ENCODE data around the gene GNG13. TPM values are rescaled to one million over a fixed set of nuclear protein-coding genes. Genes with fewer than 3 reads are reported as not detected.
"Not testable (repeated sequence)": the region's sequence is repeated elsewhere in the genome, so short reads cannot be mapped to it uniquely, and the experiment has no call there.

The GNG13 gene
- total RNA-seq, 3 donors from 2014 or later (not counting 1 experiment from before 2014, with no cell fraction given) = not detected

DNA sequence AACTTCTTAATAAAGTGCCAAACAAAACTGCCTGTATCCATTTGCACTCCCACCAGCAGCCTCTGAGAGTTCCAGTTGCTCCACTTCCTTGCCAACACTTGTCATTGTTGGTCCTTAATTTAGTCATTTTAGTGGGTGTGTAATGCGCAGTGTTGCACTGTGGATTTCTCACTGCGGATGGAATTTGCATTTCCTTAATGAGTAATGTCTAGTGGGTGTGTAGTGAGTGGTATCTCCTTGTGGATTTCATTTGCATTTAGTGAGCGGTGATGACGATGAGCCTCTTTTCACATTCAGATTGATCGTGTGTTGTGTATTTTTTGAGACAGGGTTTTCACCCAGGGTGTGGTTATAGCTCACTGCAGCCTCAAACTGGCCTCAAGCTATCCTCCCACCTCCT is 44.1 kb downstream of the GNG13 start:
- no peaks in the 10 kb centered on the region for H3K36me3 Mint-ChIP-seq
- peaks cover 3 to 14% of the 10 kb centered on the region in 2 donors for H3K27me3 Mint-ChIP-seq (ENCODE audit: low read depth in 2 of 2)
- peaks cover 0 to 5% of the 10 kb centered on the region in 2 donors for H3K4me1 Mint-ChIP-seq
- Histone ChIP-seq H3K4me3 (ENCODE audit: low read length) (no peak overlapping the region), H3K27ac (ENCODE audit: low read length) (no peak overlapping the region), H3K4me1 (ENCODE audit: control insufficient read depth, insufficient read depth, low read length) (no peaks in the 10 kb centered on the region), H3K36me3 (ENCODE audit: control insufficient read depth, insufficient read depth, low read length) (no peaks in the 10 kb centered on the region), H3K9me3 (ENCODE audit: control insufficient read depth, insufficient read depth, low read length) (no peaks in the 10 kb centered on the region), H3K27me3 (ENCODE audit: control insufficient read depth, insufficient read depth, low read length) (no peaks in the 10 kb centered on the region)
- WGBS (ENCODE audit: insufficient coverage) = 96% methylated on average over 5 of the region's 5 CpGs
- H3K27ac Mint-ChIP-seq = no peak overlapping the region
- ATAC-seq (no peak), DNase-seq (no peak)
- H3K4me3 Mint-ChIP-seq = no peak overlapping the region
- intact Hi-C loops (cut with micrococcal nuclease) = no loop called here
- TF ChIP-seq, protein P1, sequence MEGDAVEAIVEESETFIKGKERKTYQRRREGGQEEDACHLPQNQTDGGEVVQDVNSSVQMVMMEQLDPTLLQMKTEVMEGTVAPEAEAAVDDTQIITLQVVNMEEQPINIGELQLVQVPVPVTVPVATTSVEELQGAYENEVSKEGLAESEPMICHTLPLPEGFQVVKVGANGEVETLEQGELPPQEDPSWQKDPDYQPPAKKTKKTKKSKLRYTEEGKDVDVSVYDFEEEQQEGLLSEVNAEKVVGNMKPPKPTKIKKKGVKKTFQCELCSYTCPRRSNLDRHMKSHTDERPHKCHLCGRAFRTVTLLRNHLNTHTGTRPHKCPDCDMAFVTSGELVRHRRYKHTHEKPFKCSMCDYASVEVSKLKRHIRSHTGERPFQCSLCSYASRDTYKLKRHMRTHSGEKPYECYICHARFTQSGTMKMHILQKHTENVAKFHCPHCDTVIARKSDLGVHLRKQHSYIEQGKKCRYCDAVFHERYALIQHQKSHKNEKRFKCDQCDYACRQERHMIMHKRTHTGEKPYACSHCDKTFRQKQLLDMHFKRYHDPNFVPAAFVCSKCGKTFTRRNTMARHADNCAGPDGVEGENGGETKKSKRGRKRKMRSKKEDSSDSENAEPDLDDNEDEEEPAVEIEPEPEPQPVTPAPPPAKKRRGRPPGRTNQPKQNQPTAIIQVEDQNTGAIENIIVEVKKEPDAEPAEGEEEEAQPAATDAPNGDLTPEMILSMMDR (IDR thresholded peaks at IDR 0.05) = no peak
- no peaks in the 10 kb centered on the region for H3K9me3 Mint-ChIP-seq

DNA sequence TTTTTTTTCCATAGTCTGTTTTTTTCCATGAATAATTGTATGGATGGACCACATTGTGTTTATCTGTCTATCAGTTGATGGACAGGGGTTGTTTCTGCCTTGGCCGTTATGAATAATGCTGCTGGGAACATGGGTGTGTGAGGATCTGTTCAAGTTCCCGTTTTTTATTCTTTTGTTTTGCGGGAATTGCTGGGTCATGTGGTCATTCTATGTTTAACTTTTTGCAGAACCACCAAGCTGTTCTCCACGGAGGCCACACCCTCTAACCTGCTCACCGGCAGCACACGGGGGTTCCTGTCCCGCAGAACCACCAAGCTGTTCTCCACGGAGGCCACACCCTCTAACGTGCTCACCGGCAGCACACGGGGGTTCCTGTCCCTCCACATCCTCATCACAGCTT is 45.9 kb downstream of the GNG13 start:
- no peaks in the 10 kb centered on the region for H3K36me3 Mint-ChIP-seq
- no peaks in the 10 kb centered on the region for H3K36me3 ChIP-seq (ENCODE audit: control insufficient read depth, insufficient read depth, low read length)
- no peaks in the 10 kb centered on the region for H3K27me3 ChIP-seq (ENCODE audit: control insufficient read depth, insufficient read depth, low read length)
- no peak overlapping the region for H3K4me3 ChIP-seq (ENCODE audit: low read length)
- no peaks in the 10 kb centered on the region for H3K4me1 ChIP-seq (ENCODE audit: control insufficient read depth, insufficient read depth, low read length)
- peaks cover 0 to 5% of the 10 kb centered on the region in 2 donors for H3K4me1 Mint-ChIP-seq
- no peak overlapping the region for H3K27ac Mint-ChIP-seq
- DNase-seq (no peak), ATAC-seq (no peak)
- H3K27ac ChIP-seq (ENCODE audit: low read length) = no peak overlapping the region
- H3K4me3 Mint-ChIP-seq = no peak overlapping the region
- no peaks in the 10 kb centered on the region for H3K9me3 ChIP-seq (ENCODE audit: control insufficient read depth, insufficient read depth, low read length)
- WGBS (ENCODE audit: insufficient coverage) = 2% methylated on average over 11 of the region's 11 CpGs
- intact Hi-C loops (cut with micrococcal nuclease) = no loop called here
- TF ChIP-seq, protein P1 (IDR thresholded peaks at IDR 0.05) = no peak
- peaks cover 3 to 14% of the 10 kb centered on the region in 2 donors for H3K27me3 Mint-ChIP-seq (ENCODE audit: low read depth in 2 of 2)
- H3K9me3 Mint-ChIP-seq = no peaks in the 10 kb centered on the region

DNA sequence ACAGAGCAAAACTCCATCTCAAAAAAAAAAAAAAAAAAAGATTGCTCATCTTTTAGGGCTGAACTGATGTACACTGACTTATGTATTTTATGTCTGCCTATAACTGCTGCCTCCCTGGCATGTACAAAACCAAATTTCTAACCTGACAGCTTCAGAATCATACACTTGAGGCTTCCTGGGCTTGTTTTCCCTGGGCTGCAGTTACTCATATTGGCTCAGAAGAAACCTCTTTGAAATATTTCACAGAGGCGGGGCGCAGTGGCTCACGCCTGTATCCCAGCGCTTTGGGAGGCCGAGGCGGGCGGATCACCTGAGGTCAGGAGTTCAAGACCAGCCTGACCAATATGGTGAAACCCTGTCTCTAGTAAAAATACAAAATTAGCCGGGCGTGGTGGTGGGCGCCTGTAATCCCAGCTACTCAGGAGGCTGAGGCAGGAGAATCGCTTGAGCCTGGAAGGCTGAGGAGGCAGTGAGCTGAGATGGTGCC is 46.4 kb downstream of the GNG13 start:
- peaks cover 3 to 14% of the 10 kb centered on the region in 2 donors for H3K27me3 Mint-ChIP-seq (ENCODE audit: low read depth in 2 of 2)
- intact Hi-C loops (cut with micrococcal nuclease); H3K4me1 Mint-ChIP-seq; DNase-seq; H3K27me3 ChIP-seq (ENCODE audit: control insufficient read depth, insufficient read depth, low read length); H3K36me3 Mint-ChIP-seq; ATAC-seq; H3K27ac Mint-ChIP-seq; H3K4me3 Mint-ChIP-seq; H3K4me3 ChIP-seq (ENCODE audit: low read length); H3K4me1 ChIP-seq (ENCODE audit: control insufficient read depth, insufficient read depth, low read length); H3K27ac ChIP-seq (ENCODE audit: low read length); H3K9me3 Mint-ChIP-seq; H3K36me3 ChIP-seq (ENCODE audit: control insufficient read depth, insufficient read depth, low read length); H3K9me3 ChIP-seq (ENCODE audit: control insufficient read depth, insufficient read depth, low read length): not testable (repeated sequence)
- WGBS (ENCODE audit: insufficient coverage) = 97% methylated on average over 11 of the region's 11 CpGs

DNA sequence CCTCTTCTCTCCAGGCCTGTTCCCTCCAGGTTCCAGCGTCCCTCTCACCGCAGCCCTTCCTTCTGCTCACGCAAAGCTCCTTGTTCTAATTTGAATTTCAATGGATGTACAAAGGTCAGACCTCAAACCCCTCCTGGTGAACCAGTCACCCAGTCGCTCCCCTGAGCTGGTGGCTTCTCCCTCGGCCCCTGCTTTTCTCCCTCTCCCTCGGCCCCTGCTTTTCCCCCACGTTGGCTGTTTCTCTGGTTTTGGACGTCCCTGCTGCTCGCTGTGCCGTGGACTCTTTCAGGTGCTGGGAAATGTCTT is 48.6 kb downstream of the GNG13 start:
- Mint-ChIP-seq H3K9me3 (no peaks in the 10 kb centered on the region), H3K27ac (no peak overlapping the region), H3K4me1 (no peaks in the 10 kb centered on the region), H3K4me3 (no peak overlapping the region), H3K27me3 (ENCODE audit: low read depth in 2 of 2) (peaks cover 3 to 8% of the 10 kb centered on the region in 2 donors), H3K36me3 (no peaks in the 10 kb centered on the region)
- ATAC-seq = no peak
- H3K36me3 ChIP-seq (ENCODE audit: control insufficient read depth, insufficient read depth, low read length) = no peaks in the 10 kb centered on the region
- H3K4me1 ChIP-seq (ENCODE audit: control insufficient read depth, insufficient read depth, low read length) = no peaks in the 10 kb centered on the region
- H3K27ac ChIP-seq (ENCODE audit: low read length) = no peak overlapping the region
- no peak for DNase-seq
- H3K4me3 ChIP-seq (ENCODE audit: low read length) = no peak overlapping the region
- H3K9me3 ChIP-seq (ENCODE audit: control insufficient read depth, insufficient read depth, low read length) = no peaks in the 10 kb centered on the region
- H3K27me3 ChIP-seq (ENCODE audit: control insufficient read depth, insufficient read depth, low read length) = no peaks in the 10 kb centered on the region
- intact Hi-C loops (cut with micrococcal nuclease) = no loop called here
- WGBS (ENCODE audit: insufficient coverage) = 87% methylated on average over 10 of the region's 10 CpGs
- TF ChIP-seq, protein P1 (IDR thresholded peaks at IDR 0.05) = no peak
